GOT3 (cell line): Measurements from ENCODE around the gene CCDC124.

Experiments
- DNase-seq: peaks from one replicate; lab custom pipeline; 2025; ENCODE audit warnings: mixed read lengths; lab: John Stamatoyannopoulos, UW

Gene CCDC124

GRCh38 chr19:17953316-17953801 is 20.5 kb downstream of the CCDC124 start:
- DNase-seq: no peak

DNA sequence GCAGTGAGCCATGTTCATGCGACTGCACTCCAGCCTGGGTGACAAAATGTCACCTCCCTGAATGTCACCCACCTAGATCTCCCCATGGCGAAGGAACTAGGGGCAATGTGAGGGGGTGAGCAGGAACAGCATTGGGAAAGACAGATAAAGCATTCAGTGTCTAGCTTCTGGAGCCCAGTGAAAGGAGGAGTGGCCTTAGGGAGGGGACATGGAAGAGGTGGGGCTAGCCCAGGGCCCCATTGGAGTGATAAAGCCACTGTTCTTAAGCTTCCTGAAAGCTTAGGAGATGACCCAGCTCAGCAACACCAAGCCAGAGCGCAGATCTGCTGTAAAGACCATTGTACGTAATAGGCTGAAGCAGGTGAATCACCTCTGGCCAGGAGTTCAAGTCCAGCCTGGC is 21.1 kb downstream of the CCDC124 start:
- DNase-seq: no peak

- no peak for DNase-seq
Observed at GRCh38 chr19:17954401-17954800, 21.6 kb downstream of the CCDC124 start.

DNA sequence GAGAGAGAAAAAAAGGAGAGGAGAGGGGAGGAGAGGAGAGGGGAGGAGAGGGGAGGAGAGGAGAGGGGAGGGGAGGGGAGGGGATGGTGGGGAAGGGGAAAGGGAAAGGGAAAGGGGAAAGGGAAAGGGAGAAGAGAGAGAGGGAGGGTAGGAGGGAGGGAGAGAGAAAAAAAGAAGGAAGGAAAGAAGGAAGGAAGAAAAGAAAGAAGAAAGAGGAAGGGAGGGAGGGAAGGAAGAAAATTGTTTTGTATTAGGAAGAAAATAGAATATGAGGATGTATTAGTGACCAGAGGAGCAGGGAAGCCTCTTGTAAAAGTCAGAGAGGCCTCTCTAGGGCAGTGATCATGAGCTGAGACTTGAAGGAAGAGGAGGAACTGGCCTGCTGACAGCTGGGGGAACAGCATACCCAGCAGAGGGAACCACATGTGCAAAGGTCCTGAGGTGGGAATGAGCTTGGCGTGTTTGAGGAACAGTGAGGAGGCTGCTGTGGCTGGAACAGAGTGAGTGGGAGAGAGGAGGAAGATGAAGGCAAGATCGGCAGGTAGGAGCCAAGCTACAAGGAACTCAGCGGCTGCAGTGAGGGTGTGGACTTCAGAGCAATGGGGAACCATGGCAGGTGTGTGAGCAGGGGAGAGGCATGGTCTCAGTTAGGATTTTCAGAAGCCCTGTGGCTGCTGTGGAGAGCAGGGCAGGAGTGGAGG is 24.5 kb downstream of the CCDC124 start:
- no peak for DNase-seq

GRCh38 chr19:17957885-17958284 is 25.1 kb downstream of the CCDC124 start:
- no peak for DNase-seq

DNA sequence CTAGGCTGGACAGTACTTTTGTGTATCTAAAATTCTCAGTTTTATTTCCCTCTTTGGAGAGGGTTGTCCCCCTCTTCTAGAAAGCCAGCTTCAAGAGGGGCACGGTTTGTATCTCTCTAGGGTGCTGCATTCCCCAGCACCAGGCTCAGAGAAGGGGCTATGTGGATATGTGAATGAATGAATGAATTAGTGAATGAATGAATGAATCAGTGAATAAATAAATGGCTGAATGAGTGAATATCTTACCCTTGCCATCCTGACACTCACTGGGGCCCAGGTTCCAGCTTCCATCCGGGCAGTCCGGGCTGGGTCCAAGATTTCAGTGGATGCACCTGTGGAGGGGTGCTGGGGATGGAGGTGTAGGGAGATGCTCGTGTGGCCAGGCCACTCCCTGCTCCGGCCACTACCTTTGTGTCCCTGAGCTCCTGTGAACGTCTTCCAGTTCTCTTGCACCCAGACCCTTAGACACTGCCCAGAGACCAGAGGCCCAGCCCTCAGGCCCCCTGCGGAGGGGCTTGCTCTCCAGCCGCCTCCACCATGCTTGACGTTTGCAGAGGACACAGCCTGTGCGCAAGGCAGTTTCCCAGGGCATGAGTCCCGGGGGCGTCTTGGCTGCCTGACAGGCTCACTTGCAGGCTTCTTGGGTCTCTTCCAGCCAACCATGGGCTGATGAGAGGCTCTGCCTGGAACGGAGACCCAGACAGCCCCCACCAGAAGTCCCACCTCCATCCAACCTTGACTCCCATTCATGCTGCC is 31.3 kb downstream of the CCDC124 start:
- no peak for DNase-seq

GRCh38 chr19:17965370-17966128 is 32.7 kb downstream of the CCDC124 start:
- no peak for DNase-seq

GRCh38 chr19:17966129-17966483 is 33.3 kb downstream of the CCDC124 start:
- no peak for DNase-seq

GRCh38 chr19:17966550-17967256 is 33.9 kb downstream of the CCDC124 start, which contains the start of gene KCNN1:
Gene KCNN1, plus strand, starts transcription at chr19:17967107. Its CDS starts 6,782 bp downstream, at chr19:17973889.
- no peak for DNase-seq

DNA sequence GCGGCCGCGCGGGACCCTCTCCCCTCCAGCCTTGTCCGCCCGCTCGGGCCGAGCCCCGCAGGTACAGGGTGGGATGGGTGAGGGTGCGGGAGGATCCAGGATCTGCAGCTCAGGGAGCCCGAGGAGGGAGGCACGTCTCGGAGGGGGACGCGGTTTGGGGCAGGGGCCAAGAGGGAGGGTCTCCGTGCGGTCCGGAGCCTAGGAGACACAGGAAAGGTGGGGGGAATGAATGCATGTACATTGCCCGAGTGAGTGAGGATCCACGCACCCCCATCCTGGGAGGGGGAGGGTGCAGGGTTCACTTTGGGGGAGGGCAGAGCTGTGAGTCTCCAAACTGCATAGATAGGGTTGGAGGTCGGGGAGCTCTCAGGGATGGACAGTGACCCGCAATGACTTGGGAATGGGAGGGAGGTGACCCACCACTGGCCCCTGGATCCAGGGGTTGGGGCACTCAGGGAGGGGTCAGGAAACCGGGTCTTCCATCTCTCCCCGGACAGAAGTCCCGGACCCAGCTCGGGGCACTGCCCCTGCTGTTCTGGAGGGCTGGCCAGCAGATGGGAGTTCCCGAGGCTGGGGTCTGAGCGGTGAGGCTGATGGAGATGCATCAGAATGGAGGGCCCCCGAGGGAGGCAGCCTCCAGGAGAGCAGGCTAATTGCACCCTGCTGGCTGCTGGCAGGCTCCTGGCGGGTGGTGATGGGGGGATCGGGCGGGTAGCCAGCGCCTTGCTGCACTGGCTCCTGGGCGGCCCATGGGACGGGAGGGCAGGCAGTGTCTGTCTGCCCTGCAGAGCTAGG is 34.6 kb downstream of the CCDC124 start:
- no peak for DNase-seq

DNA sequence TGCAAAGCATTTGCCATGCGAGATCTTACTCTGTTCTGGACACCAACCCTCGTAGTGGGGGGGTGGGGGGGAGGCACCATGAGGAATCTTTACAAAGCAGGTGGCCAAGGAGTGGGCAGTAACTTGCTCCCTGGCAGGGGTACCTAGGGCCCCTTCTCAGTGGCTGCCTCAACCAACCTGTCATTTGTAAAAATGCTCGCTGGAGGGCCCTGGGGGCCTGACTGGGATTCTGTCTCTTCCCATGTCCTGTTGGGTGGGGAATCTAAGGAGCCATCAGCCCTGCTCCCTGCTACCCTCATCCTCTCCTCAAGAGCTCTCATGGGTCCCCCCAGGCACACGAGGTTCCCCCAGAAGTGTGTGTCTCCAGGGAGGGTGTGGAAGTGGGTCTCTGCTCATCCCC is 35.5 kb downstream of the CCDC124 start:
- no peak for DNase-seq

DNA sequence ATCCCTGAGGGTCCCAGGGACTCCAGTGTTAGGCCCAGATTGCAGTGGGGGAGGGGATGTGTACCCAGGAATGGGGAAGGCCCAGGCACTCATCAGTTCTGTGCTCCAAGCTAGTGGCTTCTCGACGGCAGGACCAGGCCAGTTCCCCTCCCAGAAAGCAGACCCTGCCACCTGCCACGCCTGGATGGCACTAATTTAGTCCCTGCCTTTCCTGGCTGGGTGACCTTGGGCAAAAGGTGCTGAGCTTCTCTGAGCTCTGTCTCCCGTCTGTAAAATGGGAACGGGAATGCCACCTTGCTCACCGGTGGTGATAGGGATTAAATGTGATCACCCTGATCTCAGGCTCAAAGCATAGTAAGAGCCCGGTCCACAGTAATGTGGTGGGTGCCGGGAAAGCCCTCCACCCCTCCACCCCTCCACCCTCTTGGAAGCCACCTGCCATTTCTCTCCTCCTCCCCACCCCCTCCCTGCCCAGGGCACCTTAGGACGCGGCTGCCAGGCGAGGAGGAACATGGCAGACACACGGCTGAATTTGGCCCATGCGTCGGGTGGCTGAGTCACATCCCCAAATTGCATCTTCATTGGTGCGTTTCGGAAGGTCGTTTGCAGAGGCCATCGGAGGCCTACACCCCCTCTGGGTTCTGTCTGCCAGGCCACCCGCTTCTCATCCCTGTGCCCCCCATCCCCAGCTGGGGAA is 36.4 kb downstream of the CCDC124 start:
- no peak for DNase-seq

DNA sequence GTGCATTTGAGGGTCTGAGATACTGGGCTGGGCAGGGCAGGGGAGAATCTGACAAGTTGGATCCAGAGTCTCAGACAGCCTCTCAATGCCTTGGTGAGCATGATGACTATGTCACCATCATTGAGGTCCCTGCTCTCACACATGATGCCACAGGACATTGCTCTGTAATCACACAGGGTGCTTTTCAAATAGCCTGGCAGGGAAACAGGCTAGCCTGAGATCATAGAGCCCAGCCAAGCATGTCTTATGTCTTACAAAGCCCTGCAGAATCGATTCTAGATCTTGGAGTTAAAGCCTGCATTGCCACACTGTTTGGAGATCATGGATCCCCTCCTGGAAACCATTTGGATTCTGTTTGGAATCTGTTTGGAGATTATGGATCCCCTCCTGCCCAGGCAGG is 39.4 kb downstream of the CCDC124 start:
- DNase-seq: no peak

GRCh38 chr19:17973759-17974158 is 40.9 kb downstream of the CCDC124 start:
- DNase-seq: no peak

- no peak for DNase-seq
Observed at GRCh38 chr19:17974551-17974950, 41.7 kb downstream of the CCDC124 start.

- DNase-seq: no peak
Observed at GRCh38 chr19:17975032-17975431, 42.2 kb downstream of the CCDC124 start.

DNA sequence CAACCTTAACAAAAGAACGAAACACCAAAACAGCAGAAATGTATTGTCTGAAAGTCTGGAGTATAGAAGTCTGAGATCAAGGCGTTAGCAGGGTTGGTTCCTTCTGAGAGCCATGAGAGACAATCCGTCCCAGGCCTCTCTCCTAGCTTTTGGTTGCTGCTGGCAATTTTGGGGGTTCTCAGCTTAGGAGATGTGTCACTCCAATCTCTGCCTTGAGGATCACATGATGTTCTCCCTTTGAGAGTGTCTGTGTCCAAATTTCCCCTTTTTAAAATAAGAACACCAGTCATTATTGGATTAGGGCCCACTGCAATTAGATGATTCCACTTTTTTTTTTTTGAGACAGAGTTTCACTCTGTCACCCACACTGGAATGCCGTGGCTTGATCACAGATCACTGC is 44.2 kb downstream of the CCDC124 start:
- DNase-seq: no peak

DNA sequence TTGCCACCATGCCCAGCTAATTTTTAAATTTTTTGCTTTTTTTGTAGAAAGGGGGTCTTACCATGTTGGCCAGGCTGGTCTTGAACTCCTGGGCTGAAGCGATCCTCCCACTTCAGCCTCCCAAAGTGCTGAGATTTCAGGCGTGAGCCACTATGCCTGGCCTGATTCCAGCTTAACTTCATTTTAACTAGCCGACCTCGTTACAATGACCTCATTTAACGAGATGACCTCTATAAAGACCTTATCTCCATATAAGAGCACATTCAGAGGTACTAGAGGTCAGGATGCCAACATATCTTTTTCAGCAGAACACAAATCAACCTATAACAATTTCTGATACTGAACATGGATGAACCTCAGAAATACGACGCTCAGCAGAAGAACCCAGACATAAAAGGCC is 44.7 kb downstream of the CCDC124 start:
- DNase-seq: no peak

- DNase-seq: no peak
Observed at GRCh38 chr19:17981611-17982010, 48.8 kb downstream of the CCDC124 start.

DNA sequence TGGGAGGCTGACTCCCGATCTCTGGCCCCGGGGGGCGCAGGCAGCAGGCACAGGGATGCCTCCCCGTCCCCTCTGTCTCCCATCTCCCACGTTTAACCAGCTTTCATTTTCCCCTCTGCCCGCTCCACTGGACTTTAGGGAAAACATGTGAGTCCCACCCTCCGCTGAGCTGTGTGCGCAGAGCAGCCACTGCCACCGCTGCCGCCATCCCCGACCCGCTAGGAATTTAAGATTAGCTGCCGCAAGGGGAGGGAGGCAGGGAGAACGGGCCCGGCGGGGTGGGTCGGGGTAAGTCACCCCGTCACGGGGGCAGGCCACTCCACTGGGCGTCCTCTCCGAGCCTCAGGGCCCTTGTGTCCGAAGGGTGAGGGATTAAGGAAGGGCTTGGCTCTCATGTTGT is 49.6 kb downstream of the CCDC124 start:
- DNase-seq: no peak
